GM19043 (cell line): ENCODE measurements around the gene OR1I1.
"Not testable (repeated sequence)": the region's sequence is repeated elsewhere in the genome, so short reads cannot be mapped to it uniquely, and the experiment has no call there.

Source experiments
- ATAC-seq: cut with Tn5 transposase; IDR thresholded peaks from one replicate; pipeline ENCODE4 v1.9.1; 2021; ENCODE audit warnings: low read depth; ENCODE audit not compliant: unreplicated experiment

OR1I1 gene, protein sequence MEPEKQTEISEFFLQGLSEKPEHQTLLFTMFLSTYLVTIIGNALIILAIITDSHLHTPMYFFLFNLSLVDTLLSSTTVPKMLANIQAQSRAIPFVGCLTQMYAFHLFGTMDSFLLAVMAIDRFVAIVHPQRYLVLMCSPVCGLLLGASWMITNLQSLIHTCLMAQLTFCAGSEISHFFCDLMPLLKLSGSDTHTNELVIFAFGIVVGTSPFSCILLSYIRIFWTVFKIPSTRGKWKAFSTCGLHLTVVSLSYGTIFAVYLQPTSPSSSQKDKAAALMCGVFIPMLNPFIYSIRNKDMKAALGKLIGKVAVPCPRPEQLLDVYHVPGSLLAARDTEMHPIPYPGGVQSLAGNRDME

DNA sequence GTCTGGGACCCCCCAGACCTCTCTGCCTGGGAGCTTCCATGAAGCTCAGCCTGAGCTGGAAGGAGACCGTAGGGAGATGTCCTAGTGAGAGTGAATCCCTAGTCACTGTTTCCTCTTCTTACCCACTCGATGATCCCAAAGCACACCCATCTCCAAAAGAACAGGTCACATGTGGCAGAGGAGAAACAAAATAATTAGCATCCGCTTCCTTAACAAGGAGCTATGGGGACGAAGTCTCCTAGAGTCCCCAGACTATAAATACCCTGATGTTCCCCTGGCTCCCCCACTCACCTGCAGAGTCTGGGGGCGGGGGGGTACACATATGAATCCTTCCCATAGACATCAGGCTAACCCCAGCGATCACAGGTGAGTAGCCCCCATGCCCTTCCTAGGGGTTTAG, at the start of gene OR1I1:
OR1I1 (plus strand) TSS at position 301 of the 400 bp plus-strand sequence. CDS start 4,855 bp downstream, outside the sequence.
- ATAC-seq, result no peak

GRCh38 chr19:15035795-15036311, 46.2 kb upstream of the OR1I1 start:
- no peak for ATAC-seq

- ATAC-seq, result no peak
These were observed 44.4 kb upstream of the OR1I1 start for GRCh38 chr19:15037586-15037985.

GRCh38 chr19:15038294-15038693, 43.7 kb upstream of the OR1I1 start:
- no peak for ATAC-seq

DNA sequence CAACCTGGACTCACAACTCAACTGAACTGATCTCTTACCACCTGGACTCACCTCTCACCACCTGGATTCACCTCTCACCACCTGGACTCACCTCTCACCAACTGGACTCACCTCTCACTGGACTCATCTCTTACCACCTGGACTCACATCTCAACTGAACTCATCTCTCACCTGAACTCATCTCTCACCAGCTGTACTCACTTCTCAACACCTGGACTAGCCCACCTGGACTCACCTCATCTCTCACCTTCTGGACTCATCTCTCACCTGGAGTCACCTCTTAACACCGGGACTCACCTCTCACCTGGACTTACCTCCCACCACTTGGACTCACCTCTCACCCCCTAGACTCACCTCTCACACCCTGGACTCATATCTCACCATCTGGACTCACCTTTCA, 40.0 kb upstream of the OR1I1 start:
- ATAC-seq, result no peak

DNA sequence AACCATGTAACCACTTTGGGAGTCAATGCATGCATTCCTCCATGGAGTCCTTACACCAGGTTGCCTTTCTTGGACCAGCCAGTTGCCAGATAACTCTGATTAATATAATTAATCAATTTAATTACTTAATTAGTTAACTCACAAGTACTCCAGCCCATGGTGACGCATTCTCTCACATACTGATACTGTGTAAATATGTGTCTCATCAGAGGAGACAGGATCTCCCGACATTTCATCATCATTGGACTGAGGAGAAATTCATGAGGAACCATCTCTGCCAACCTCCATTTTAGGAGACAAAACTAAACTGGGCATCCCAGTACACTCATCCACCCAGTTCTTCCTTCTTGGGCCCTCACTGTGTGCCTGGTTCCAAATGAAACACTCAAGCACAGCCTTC, 39.2 kb upstream of the OR1I1 start:
- no peak for ATAC-seq

- ATAC-seq, result no peak
These were observed 36.5 kb upstream of the OR1I1 start for GRCh38 chr19:15045506-15045905.

DNA sequence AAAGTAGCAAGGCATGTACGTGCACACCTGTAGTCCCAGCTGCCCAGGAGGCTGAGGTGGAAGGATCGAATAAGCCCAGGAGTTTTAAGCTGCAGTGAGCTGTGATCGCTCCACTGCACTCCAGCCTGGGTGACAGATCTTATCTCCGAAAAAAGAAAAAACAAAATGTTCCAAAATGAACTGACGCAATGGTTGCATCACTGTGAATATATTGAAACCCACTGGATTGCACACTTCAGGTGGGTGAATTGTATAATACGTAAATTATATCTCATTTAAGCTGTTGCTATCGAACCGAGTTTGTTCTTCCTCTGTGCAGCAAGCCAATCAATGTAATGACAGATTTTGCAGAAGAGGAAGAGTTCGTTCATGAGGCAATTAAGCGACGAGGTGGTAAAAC, 34.3 kb upstream of the OR1I1 start:
- ATAC-seq, result no peak

- no peak for ATAC-seq
These were observed 33.9 kb upstream of the OR1I1 start for GRCh38 chr19:15048128-15048527.

GRCh38 chr19:15048885-15049541, 33.0 kb upstream of the OR1I1 start, which contains the start of gene CASP14:
Gene CASP14 (plus strand): TSS chr19:15049480. CDS start chr19:15052252, 2,772 bp downstream.
- ATAC-seq, result no peak

DNA sequence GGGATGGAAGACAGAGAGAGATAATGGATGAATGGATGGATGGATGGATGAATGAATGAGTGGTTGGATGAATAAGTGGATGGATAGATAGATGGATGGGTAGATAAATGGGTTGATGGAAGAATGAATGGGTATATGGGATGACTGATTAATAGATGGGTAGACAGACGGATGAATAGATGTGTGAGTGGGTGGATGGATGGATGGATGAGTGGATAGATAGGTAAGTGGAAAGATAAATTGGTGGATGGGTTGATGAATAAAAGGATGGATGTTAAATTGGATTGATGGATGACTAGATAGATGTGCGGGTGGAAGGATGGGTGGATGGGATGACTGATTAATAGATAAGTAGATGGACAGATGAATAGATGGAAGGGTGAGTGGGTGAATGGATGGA, 31.4 kb upstream of the OR1I1 start:
- ATAC-seq, result no peak

DNA sequence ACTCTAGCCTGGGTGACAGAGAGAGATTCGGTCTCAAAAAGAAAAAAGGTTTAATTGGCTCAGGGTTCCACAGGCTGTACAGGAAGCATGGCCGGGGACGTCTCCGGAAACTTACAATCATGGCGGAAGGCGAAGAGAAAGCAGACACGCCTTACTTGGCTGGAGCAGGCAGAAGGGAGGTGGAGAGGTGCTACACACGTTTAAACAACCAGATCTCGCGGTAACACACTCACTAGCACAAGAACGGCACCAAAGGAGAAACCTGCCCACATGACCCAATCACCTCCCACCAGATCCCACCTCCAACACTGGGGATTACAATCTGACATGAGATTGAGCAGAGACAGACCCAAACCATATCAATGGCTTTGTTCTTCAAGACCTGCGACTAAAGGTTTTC, 20.0 kb upstream of the OR1I1 start:
- ATAC-seq, result no peak

- not testable (repeated sequence) for ATAC-seq
These were observed 11.6 kb upstream of the OR1I1 start for GRCh38 chr19:15070386-15070785.

- no peak for ATAC-seq
These were observed 8.9 kb upstream of the OR1I1 start for GRCh38 chr19:15072930-15073647.

DNA sequence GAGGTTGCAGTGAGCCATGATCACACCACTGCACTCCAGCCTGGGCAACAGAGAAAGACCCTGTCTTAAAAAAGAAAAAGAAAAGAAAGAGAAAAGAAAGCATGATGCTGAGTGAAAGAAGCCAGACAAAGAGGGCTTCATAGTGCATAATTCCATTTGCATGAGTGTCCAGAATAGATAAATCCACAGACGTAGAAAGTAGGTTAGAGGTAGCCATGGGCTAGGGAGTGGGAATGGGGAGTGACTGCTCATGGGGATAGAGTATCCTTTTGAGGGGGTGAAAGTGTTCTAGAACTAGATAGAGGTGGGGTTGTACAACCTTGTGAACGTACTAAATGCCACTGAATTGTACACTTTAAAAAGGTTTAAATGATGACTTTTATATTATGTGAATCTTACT, 7.6 kb upstream of the OR1I1 start:
- no peak for ATAC-seq

GRCh38 chr19:15075806-15076205, 6.2 kb upstream of the OR1I1 start:
- ATAC-seq, result no peak

GRCh38 chr19:15080002-15080401, 2.0 kb upstream of the OR1I1 start:
- not testable (repeated sequence) for ATAC-seq

- ATAC-seq, result no peak
These were observed 5.2 kb downstream of the OR1I1 start for GRCh38 chr19:15087182-15087581.

GRCh38 chr19:15091918-15092753, 10.1 kb downstream of the OR1I1 start:
- ATAC-seq, result no peak

GRCh38 chr19:15093001-15093400, 11.0 kb downstream of the OR1I1 start:
- ATAC-seq, result no peak
